GM21786 (cell line): ENCODE data around the gene GNAI2.
A peak's percentile ranks its signal among the peaks of the same experiment; 100 is the strongest.
"Not testable (repeated sequence)": the region's sequence is repeated elsewhere in the genome, so short reads cannot be mapped to it uniquely, and the experiment has no call there.

ENCODE experiments used
- ATAC-seq: cut with Tn5 transposase; IDR thresholded peaks from one replicate; pipeline ENCODE4 v1.9.1; 2021; ENCODE audit not compliant: unreplicated experiment

Gene GNAI2

GRCh38 chr3:50224639-50225038 is 11.4 kb upstream of the GNAI2 start:
- ATAC-seq, result no peak

GRCh38 chr3:50226888-50227389 is 9.1 kb upstream of the GNAI2 start:
- ATAC-seq, result peak; percentile 17

GRCh38 chr3:50227390-50228183 is 8.4 kb upstream of the GNAI2 start:
- peak; percentile 82 for ATAC-seq

GRCh38 chr3:50228184-50228763 is 7.7 kb upstream of the GNAI2 start:
- ATAC-seq, result not testable (repeated sequence)

GRCh38 chr3:50229490-50229889 is 6.5 kb upstream of the GNAI2 start:
- no peak for ATAC-seq

- no peak for ATAC-seq
Observed at GRCh38 chr3:50230104-50230793, 5.8 kb upstream of the GNAI2 start.

GRCh38 chr3:50230794-50231125 is 5.2 kb upstream of the GNAI2 start:
- ATAC-seq, result no peak

- ATAC-seq, result no peak
Observed at GRCh38 chr3:50231581-50231980, 4.4 kb upstream of the GNAI2 start.

GRCh38 chr3:50232303-50232702 is 3.7 kb upstream of the GNAI2 start:
- ATAC-seq, result no peak

GRCh38 chr3:50233176-50233575 is 2.8 kb upstream of the GNAI2 start:
- ATAC-seq, result no peak

GRCh38 chr3:50236484-50237132 is 604 bp downstream of the GNAI2 start:
- no peak for ATAC-seq

- no peak for ATAC-seq
Observed at GRCh38 chr3:50237133-50237651, 1.2 kb downstream of the GNAI2 start.

- ATAC-seq, result no peak
Observed at GRCh38 chr3:50237754-50238548, 1.9 kb downstream of the GNAI2 start.

GRCh38 chr3:50238549-50239026 is 2.6 kb downstream of the GNAI2 start:
- no peak for ATAC-seq

- ATAC-seq, result no peak
Observed at GRCh38 chr3:50239649-50240048, 3.6 kb downstream of the GNAI2 start.

- ATAC-seq, result no peak
Observed at GRCh38 chr3:50241163-50241562, 5.2 kb downstream of the GNAI2 start.

- ATAC-seq, result no peak
Observed at GRCh38 chr3:50241713-50242380, 5.8 kb downstream of the GNAI2 start.

- no peak for ATAC-seq
Observed at GRCh38 chr3:50242381-50242770, 6.4 kb downstream of the GNAI2 start.

GRCh38 chr3:50242851-50243542 is 7.0 kb downstream of the GNAI2 start:
- no peak for ATAC-seq
